SJSA1 (cell line): ENCODE measurements around the gene CDC42BPB. TPM values are rescaled to one million over a fixed set of nuclear protein-coding genes. Genes with fewer than 3 reads are reported as not detected.

Experiments
- DNase-seq, 2 experiments: peaks; one replicate each; pipeline ENCODE4 v3.0.0-alpha.2; 2015 to 2020; ENCODE audit warnings: low spot score in 2 of 2, low read depth in 1 of 2
- H3K27ac ChIP-seq: fragments of 250-450 bp; sonication (Bioruptor Pico); 2 replicates; pipeline ENCODE4 v1.5.1; 2020; ENCODE audit warnings: mild to moderate bottlenecking, moderate library complexity
- H3K27me3 ChIP-seq: fragments of 250-450 bp; sonication (Bioruptor Pico); replicated peaks from 2 replicates; pipeline ENCODE4 v1.5.1; 2020; ENCODE audit warnings: mild to moderate bottlenecking, moderate library complexity
- H3K36me3 ChIP-seq: fragments of 250-450 bp; sonication (Bioruptor Pico); 2 replicates; pipeline ENCODE4 v1.5.1; 2020; ENCODE audit warnings: mild to moderate bottlenecking
- H3K4me1 ChIP-seq: fragments of 250-450 bp; sonication (Bioruptor Pico); replicated peaks from 2 replicates; pipeline ENCODE4 v1.6.1; 2021; ENCODE audit warnings: mild to moderate bottlenecking
- H3K4me3 ChIP-seq: fragments of 250-450 bp; sonication (Bioruptor Pico); 2 replicates; pipeline ENCODE4 v1.5.1; 2020; ENCODE audit warnings: mild to moderate bottlenecking
- H3K9me3 ChIP-seq: fragments of 250-450 bp; sonication (Bioruptor Pico); replicated peaks from 2 replicates; pipeline ENCODE4 v1.5.1; 2020; ENCODE audit warnings: mild to moderate bottlenecking
- total RNA-seq: library from RNA; depleted of rRNA; stranded (reverse); fragments of >200 nt; shearing (Covaris generic); gene quantifications from 2 replicates; pipeline ENCODE4 v1.2.3, GENCODE V29; 2014

The CDC42BPB gene
- total RNA-seq, 1 experiment from 2014 or later, result 56.5 TPM

- peaks cover 79% of the 10 kb centered on the region for H3K36me3 ChIP-seq
- no peaks in the 10 kb centered on the region for H3K9me3 ChIP-seq
- no peak overlapping the region for H3K27ac ChIP-seq
- DNase-seq, result no peak
- peaks cover 30% of the 10 kb centered on the region for H3K4me1 ChIP-seq
- no peaks in the 10 kb centered on the region for H3K27me3 ChIP-seq
- no peak overlapping the region for H3K4me3 ChIP-seq
These were observed 105.1 kb downstream of the CDC42BPB start for GRCh38 chr14:102952276-102952675.

- Histone ChIP-seq H3K9me3 (no peaks in the 10 kb centered on the region), H3K4me1 (peaks cover 30% of the 10 kb centered on the region), H3K4me3 (no peak overlapping the region), H3K27me3 (no peaks in the 10 kb centered on the region), H3K36me3 (peaks cover 83% of the 10 kb centered on the region), H3K27ac (no peak overlapping the region)
- peak; percentile 50 to 66 for DNase-seq
These were observed 105.5 kb downstream of the CDC42BPB start for GRCh38 chr14:102951799-102952198.

- Histone ChIP-seq H3K36me3 (peaks cover 85% of the 10 kb centered on the region), H3K9me3 (no peaks in the 10 kb centered on the region), H3K27me3 (no peaks in the 10 kb centered on the region), H3K4me3 (no peak overlapping the region), H3K4me1 (peaks cover 36% of the 10 kb centered on the region), H3K27ac (no peak overlapping the region)
- no peak for DNase-seq
These were observed 106.3 kb downstream of the CDC42BPB start for GRCh38 chr14:102951034-102951433.

GRCh38 chr14:102949801-102950451, 107.4 kb downstream of the CDC42BPB start:
- Histone ChIP-seq H3K4me3 (no peak overlapping the region), H3K27me3 (no peaks in the 10 kb centered on the region), H3K4me1 (peaks cover 45% of the 10 kb centered on the region), H3K27ac (no peak overlapping the region), H3K36me3 (peaks cover 85% of the 10 kb centered on the region), H3K9me3 (no peaks in the 10 kb centered on the region)
- no peak for DNase-seq

GRCh38 chr14:102949062-102949800, 108.1 kb downstream of the CDC42BPB start:
- peaks cover 47% of the 10 kb centered on the region for H3K4me1 ChIP-seq
- H3K27ac ChIP-seq, result peak overlapping the region; percentile 40
- H3K9me3 ChIP-seq, result no peaks in the 10 kb centered on the region
- no peak overlapping the region for H3K4me3 ChIP-seq
- H3K27me3 ChIP-seq, result no peaks in the 10 kb centered on the region
- H3K36me3 ChIP-seq, result peaks cover 85% of the 10 kb centered on the region
- peak; percentile 36 to 55 for DNase-seq

GRCh38 chr14:102948698-102949061, 108.7 kb downstream of the CDC42BPB start:
- no peaks in the 10 kb centered on the region for H3K27me3 ChIP-seq
- peaks cover 47% of the 10 kb centered on the region for H3K4me1 ChIP-seq
- no peak for DNase-seq
- peak overlapping the region; percentile 40; the same call in 1 of the 2 replicates for H3K27ac ChIP-seq
- peaks cover 86% of the 10 kb centered on the region for H3K36me3 ChIP-seq
- H3K4me3 ChIP-seq, result no peak overlapping the region
- H3K9me3 ChIP-seq, result no peaks in the 10 kb centered on the region

GRCh38 chr14:102947321-102948103, 109.8 kb downstream of the CDC42BPB start:
- Histone ChIP-seq H3K36me3 (peaks cover 84% of the 10 kb centered on the region), H3K4me1 (peaks cover 43% of the 10 kb centered on the region)

GRCh38 chr14:102945346-102946130, 111.8 kb downstream of the CDC42BPB start:
- Histone ChIP-seq H3K27ac (0 out of 2 replicates have a peak overlapping the region, but pooled peaks have one; percentile 45), H3K4me1 (peaks cover 29% of the 10 kb centered on the region), H3K36me3 (peaks cover 90% of the 10 kb centered on the region), H3K4me3 (no peak overlapping the region), H3K27me3 (no peaks in the 10 kb centered on the region), H3K9me3 (no peaks in the 10 kb centered on the region)
- peak; percentile 50 to 68 for DNase-seq

More at GRCh38 chr14:102947321-102948103, 109.8 kb downstream of the CDC42BPB start:
- Histone ChIP-seq H3K27ac (no peak overlapping the region), H3K27me3 (no peaks in the 10 kb centered on the region), H3K9me3 (no peaks in the 10 kb centered on the region), H3K4me3 (no peak overlapping the region)
- DNase-seq, result no peak

GRCh38 chr14:102944448-102945330, 112.7 kb downstream of the CDC42BPB start:
- 0 out of 2 replicates have a peak overlapping the region, but pooled peaks have one; percentile 41 for H3K27ac ChIP-seq
- no peak for DNase-seq
- H3K4me3 ChIP-seq, result no peak overlapping the region
- H3K4me1 ChIP-seq, result peaks cover 28% of the 10 kb centered on the region
- H3K9me3 ChIP-seq, result no peaks in the 10 kb centered on the region
- peaks cover 90% of the 10 kb centered on the region for H3K36me3 ChIP-seq
- no peaks in the 10 kb centered on the region for H3K27me3 ChIP-seq

GRCh38 chr14:102943979-102944378, 113.4 kb downstream of the CDC42BPB start:
- DNase-seq, result no peak
- Histone ChIP-seq H3K27ac (no peak overlapping the region), H3K4me1 (peaks cover 21% of the 10 kb centered on the region), H3K9me3 (no peaks in the 10 kb centered on the region), H3K27me3 (no peaks in the 10 kb centered on the region), H3K36me3 (peaks cover 90% of the 10 kb centered on the region), H3K4me3 (no peak overlapping the region)

- DNase-seq, result no peak
- Histone ChIP-seq H3K4me1 (peaks cover 17% of the 10 kb centered on the region), H3K36me3 (peaks cover 92% of the 10 kb centered on the region), H3K27ac (no peak overlapping the region), H3K27me3 (no peaks in the 10 kb centered on the region), H3K4me3 (no peak overlapping the region), H3K9me3 (no peaks in the 10 kb centered on the region)
These were observed 113.9 kb downstream of the CDC42BPB start for GRCh38 chr14:102943454-102943853.

GRCh38 chr14:102942069-102942468, 115.3 kb downstream of the CDC42BPB start:
- H3K36me3 ChIP-seq, result peaks cover 96% of the 10 kb centered on the region
- H3K4me3 ChIP-seq, result no peak overlapping the region
- H3K4me1 ChIP-seq, result peaks cover 17% of the 10 kb centered on the region

More at GRCh38 chr14:102942069-102942468, 115.3 kb downstream of the CDC42BPB start:
- Histone ChIP-seq H3K27me3 (no peaks in the 10 kb centered on the region), H3K27ac (no peak overlapping the region), H3K9me3 (no peaks in the 10 kb centered on the region)
- DNase-seq, result no peak
